Stimulated activated CD8-positive, alpha-beta memory T cell treated with anti-CD3 and anti-CD28 coated beads, Interleukin-12 subunit alpha, Interleukin-12 subunit beta, amount 100 ng/mL, for 1 hour (primary cell): ENCODE data around the gene SELENOO.
A peak's percentile ranks its signal among the peaks of the same experiment; 100 is the strongest.
"Not testable (repeated sequence)": the region's sequence is repeated elsewhere in the genome, so short reads cannot be mapped to it uniquely, and the experiment has no call there.

Experiments used
- DNase-seq: peaks from one replicate; pipeline ENCODE4 v3.0.0-alpha.2; 2020; ENCODE audit warnings: low read depth

SELENOO gene

DNA sequence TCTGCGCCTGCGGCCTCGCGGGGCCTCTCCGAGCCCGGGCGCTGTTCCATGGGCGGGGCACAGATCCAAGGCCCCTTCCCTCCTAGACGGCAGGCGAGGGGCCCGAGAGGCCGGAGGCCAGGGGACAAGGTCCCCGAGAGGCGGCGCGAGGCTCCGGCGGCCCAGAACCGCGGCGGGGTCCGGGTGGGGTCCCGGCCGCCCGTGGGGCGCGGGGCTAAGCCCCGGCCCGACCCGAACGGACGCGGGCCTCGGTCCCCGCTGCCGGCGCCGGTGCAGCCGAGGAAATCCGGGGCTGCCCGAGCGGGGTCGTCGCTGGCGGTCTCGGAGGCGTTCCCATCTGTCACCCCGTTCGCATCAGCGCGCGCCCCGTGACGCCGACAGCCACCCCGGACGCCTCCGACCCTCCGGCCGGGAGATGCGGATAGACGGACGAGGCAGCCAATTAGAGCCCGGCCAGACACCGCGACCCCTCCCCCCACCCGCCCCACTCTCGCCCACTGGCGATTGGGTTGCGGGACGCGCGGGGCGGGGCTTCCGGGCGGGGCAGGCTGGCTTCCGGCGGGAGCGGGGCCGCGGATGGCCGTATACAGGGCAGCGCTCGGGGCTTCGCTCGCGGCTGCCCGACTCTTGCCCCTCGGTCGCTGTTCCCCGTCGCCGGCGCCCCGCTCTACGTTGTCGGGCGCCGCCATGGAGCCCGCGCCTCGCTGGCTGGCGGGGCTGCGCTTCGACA lies at the start of gene SELENOO:
Gene SELENOO, plus strand, starts transcription at position 551 of the 730 bp plus-strand sequence. Its CDS starts 26 bp downstream, at position 577.
- peak; percentile 82 for DNase-seq

GRCh38 chr22:50151571-50152537 lies 49.0 kb upstream of the SELENOO start:
- no peak for DNase-seq

DNA sequence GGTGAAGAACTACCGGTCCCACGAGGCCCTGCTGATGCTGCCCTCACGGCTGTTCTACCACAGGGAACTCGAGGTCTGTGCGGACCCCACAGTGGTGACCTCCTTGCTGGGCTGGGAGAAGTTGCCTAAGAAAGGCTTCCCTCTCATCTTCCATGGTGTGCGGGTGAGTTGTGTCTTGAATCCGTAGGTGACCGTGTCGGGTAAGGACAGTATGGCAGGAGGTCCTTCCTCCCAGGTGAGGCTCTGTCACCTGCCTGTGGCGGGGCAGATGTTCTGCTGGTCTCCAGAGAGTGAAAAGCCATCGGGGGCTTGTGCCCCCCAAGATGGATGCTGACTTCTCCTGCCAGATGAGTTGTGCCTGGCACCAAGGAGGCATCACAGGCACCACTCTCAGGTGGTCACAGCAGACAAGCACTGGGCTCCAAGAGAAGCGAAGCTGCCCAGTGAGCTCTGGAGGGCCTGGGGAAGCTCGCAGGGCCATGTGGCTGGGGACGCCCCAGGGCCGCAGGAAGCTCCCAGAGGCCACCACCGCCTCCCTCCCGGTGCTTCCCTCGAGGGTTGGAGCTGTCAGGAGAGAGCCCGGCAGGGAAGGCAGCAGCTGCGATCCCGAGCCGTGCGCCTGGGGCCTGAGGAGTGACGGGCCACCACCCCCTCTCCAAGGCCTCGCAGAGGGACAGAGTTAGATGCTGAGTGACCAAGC lies 47.6 kb upstream of the SELENOO start:
- no peak for DNase-seq

DNA sequence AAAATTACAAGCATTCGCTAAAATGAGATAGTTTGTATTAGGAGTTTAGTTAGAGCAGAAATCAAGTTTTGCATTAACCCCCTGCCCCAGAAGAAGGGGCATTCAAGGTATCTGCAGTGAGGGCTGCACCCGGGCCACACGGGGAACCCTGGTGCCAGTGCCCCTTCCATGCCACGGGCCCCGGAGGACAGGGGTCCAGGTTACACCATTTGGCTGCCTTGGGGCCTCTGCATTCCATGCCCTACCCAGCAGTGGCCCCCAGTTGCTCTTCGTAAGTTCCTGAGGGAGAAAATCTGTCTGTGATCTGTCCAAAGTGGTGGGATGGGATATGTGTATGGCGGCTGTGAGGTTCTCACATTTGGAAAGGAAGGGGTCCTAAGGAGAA lies 47.1 kb upstream of the SELENOO start:
- DNase-seq, result no peak

DNA sequence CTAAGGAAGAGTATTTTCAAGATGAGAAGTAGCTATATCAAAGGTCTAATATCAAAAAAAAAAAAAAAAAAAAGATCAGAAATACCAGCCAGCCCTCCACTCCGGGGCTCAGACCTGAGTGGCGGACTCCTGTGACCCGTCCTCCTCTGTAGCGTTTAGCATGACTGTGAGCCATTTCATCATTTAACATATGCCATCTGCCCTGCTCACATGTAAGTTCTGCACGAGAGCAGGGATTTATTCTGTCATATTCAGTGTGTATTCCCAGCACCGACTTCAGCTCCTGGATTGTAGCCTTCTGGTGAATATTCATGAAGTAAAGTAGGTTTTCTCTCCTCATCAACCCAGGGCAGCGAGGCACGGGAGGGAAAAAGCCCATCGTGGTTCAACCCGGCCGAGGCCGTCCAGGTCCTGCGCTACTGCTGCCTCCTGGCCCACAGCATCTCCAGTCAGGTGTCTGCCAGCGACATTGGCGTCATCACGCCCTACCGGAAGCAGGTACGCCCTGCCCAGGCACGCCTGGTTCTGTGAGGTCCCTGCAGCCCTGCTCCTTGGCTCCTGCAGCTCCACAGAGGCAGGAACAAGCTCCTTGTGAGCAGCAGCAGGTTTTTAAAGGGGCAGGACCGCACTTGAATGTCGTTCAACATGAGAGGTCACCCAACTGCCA lies 43.0 kb upstream of the SELENOO start:
- no peak for DNase-seq

GRCh38 chr22:50160947-50161346 lies 39.9 kb upstream of the SELENOO start:
- no peak for DNase-seq

- DNase-seq, result no peak
Measured at GRCh38 chr22:50161508-50162390, 39.1 kb upstream of the SELENOO start.

- DNase-seq, result no peak
Measured at GRCh38 chr22:50162391-50162956, 38.3 kb upstream of the SELENOO start.

DNA sequence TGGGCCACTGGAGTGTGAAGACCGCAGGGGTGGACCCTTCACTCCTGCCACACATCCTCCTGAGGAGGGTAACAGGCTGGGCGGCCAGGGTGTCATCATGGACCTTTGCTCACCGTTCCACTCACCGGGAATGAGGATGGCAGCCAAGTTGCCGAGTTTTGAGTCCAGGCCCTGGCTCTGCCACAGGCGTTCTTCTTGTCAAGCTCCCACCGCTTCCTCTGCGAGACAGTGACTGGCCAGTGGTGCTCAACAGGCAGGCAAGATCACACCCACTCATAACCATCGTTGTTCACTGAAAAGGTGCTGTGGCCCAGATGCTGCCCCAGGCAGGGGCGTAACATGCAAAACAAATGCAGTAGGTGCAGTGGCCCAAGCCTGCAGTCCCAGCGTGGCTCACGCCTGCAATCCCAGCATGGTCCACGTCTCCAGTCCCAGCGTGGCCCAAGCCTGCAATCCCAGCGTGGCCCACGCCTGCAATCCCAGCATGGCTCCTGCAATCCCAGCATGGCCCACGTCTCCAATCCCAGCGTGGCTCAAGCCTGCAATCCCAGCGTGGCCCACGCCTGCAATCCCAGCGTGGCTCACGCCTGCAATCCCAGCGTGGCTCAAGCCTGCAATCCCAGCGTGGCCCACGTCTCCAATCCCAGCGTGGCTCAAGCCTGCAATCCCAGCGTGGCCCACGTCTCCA lies 35.2 kb upstream of the SELENOO start:
- DNase-seq, result no peak

- DNase-seq, result no peak
Measured at GRCh38 chr22:50167689-50168489, 32.9 kb upstream of the SELENOO start.

DNA sequence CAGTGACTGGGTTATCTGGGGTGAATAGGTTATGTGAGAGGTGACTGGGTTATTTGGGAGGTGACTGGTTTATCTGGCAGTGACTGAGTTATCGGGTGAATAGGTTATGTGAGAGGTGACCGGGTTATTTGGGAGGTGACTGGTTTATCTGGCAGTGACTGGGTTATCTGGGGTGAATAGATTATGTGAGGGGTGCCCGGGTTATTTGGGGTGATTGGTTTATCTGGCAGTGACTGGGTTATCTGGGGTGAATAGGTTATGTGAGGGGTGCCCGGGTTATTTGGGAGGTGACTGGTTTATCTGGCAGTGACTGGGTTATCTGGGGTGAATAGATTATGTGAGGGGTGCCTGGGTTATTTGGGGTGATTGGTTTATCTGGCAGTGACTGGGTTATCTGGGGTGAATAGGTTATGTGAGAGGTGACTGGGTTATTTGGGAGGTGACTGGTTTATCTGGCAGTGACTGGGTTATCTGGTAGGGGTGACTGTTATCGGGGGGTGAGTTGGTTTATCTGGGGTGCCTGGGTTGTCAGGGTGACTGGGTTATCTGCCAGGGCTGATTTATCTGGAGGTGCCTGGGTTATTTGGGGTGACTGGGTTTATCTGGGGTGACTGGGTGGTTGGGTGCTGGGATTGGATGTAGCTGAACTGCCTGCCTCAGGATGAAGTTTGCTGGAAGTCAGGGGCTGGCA lies 32.2 kb upstream of the SELENOO start:
- not testable (repeated sequence) for DNase-seq

- no peak for DNase-seq
Measured at GRCh38 chr22:50169181-50169759, 31.5 kb upstream of the SELENOO start.

GRCh38 chr22:50169774-50170341 lies 31.0 kb upstream of the SELENOO start:
- no peak for DNase-seq

- DNase-seq, result no peak
Measured at GRCh38 chr22:50170453-50171318, 30.1 kb upstream of the SELENOO start, which contains the start of gene PANX2. TSS of gene PANX2 (plus strand) at chr22:50170731. CDS start at chr22:50170731, 0 bp downstream.

- no peak for DNase-seq
Measured at GRCh38 chr22:50171319-50171964, 29.4 kb upstream of the SELENOO start.

GRCh38 chr22:50171965-50172421 lies 28.8 kb upstream of the SELENOO start:
- no peak for DNase-seq
